ENCODE measurements around the gene GSTT2B. TPM values are rescaled to one million over a fixed set of nuclear protein-coding genes. Genes with fewer than 3 reads are reported as not detected.
"Not testable (repeated sequence)": the region's sequence is repeated elsewhere in the genome, so short reads cannot be mapped to it uniquely, and the experiment has no call there.

The GSTT2B gene
- total RNA-seq, 1 donor from 2014 or later, result 4.7 TPM

DNA sequence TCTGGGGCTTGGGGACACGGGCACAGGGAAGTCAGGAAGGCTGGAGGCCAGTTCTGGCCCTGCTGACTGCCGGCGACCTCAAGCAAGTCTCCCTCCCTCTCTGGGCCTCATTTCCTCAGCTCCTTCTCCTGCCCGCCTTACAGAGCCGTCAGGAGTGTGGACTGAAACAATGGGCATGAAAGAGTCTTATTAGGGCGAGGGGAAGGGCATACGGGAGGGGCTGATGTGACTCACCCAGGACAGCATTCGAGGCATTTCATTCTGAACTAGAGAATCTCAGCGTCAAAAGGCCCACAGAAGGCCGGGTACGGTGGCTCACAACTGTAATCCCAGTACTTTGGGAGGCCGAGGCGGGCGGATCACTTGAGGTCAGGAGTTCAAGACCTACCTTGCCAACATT is 20.8 kb downstream of the GSTT2B start:
- DNase-seq (ENCODE audit: low read depth), result not testable (repeated sequence)

- DNase-seq (ENCODE audit: low read depth), result no peak
Observed at GRCh38 chr22:23939017-23939357, 22.0 kb downstream of the GSTT2B start.

DNA sequence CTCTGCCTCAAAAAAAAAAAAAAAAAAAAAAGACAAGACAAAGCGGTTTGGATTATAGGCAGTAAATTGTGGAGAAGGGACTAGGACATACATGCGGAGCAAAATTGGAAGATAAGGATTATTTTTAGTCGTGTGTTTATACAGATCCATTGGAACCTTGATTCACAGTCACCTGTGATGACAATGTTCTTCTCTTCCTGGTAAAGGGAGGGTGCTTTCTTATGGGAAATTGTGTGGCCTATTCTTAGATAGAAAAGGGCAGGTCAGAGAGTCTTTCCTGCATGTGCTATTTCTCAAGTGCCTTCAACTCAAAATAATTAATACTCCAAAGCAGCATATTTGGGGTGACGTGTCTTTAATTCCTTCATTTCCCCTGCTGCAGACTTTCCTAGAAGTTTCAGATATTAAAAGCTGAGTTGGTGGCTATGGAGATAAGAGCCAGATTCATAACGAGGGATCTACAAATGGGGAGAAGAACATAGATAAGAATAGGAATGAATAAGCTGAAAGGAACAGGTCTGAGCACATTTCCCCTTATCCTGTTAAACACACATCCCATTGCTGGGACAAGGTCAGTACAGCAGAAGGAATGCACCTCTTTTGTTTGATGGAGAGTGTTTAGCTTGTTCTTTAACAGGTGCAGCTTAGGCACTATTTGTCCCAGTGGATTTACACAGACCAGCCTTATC is 22.5 kb downstream of the GSTT2B start:
- no peak for DNase-seq (ENCODE audit: low read depth)

DNA sequence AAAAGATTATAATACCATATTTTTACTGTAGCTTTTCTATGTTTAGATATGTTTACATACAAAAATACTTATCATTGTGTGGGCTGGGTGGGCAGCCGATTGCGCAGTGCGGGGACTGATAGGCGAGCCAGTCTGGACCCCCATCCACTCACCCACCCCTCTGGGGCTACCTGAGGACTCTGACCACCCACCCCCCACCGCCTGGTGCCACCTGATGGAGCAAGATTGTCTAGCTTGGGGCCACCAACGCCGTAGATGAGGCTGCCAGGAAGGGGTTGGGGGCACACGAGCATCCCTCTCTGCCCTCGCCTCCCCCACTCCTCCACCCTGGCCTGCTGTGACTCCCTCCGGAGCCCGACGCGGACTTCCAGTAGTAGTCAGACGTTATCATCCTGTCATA is 34.4 kb downstream of the GSTT2B start:
- DNase-seq (ENCODE audit: low read depth), result no peak

- DNase-seq (ENCODE audit: low read depth), result no peak
Observed at GRCh38 chr22:23925020-23925606, 35.9 kb downstream of the GSTT2B start.

- no peak for DNase-seq (ENCODE audit: low read depth)
Observed at GRCh38 chr22:23922921-23923320, 38.1 kb downstream of the GSTT2B start.

- DNase-seq (ENCODE audit: low read depth), result peak; percentile 64
Observed at GRCh38 chr22:23921586-23922201, 39.3 kb downstream of the GSTT2B start.

DNA sequence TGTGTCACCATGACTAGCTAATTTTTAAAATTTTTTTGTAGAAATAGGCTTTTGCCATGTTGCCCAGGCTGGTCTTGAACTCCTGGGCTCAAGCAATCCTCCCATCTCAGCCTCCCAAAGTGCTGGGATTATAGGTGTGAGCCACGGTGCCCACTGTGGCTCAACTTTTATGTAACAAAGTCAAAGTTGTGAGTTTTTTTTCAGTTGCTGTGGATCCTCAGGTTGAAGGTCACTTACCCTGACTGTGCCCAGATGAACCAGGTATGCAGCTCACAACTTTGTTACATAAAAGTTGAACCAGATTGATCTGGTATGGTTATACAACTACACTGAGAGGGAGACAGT is 40.8 kb downstream of the GSTT2B start:
- not testable (repeated sequence) for DNase-seq (ENCODE audit: low read depth)

DNA sequence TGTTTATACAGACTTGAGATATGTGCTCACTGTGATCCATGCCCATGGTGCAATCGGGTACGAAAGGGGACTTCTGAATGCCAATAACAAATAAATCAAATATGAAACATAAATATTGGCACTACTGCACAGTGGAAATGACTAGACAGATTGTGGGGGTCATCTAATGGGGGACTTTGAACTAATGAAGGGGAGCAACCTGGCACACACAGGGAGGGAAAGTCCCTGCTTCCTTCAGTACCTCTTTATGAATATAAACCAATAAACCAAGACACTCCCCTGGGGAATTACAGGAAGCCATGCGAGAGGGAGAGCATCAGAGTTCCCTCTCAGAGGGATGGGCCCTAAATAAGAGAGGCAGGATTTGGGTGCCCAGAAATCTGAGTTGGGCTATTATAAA is 45.7 kb downstream of the GSTT2B start:
- no peak for DNase-seq (ENCODE audit: low read depth)

- DNase-seq (ENCODE audit: low read depth), result peak; percentile 96
Observed at GRCh38 chr22:23913661-23914353, 47.2 kb downstream of the GSTT2B start.

DNA sequence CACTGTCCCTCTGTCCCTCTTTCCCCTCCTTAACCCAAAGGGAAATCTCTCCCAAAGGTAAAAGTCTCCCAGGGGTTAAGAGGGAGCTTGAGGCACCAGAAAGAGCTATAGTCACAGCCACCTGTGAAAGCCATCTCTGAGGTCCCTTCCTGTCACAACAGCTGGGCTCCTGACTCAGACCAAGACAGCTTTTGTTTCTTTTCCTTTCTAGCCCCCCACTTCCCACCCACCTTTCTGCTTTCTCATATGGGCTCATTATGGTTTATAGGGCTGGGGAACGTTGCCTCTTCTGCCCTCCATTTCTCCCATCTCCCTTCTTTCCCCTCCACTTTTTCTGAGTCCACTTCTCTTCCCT is 47.7 kb downstream of the GSTT2B start:
- no peak for DNase-seq (ENCODE audit: low read depth)

DNA sequence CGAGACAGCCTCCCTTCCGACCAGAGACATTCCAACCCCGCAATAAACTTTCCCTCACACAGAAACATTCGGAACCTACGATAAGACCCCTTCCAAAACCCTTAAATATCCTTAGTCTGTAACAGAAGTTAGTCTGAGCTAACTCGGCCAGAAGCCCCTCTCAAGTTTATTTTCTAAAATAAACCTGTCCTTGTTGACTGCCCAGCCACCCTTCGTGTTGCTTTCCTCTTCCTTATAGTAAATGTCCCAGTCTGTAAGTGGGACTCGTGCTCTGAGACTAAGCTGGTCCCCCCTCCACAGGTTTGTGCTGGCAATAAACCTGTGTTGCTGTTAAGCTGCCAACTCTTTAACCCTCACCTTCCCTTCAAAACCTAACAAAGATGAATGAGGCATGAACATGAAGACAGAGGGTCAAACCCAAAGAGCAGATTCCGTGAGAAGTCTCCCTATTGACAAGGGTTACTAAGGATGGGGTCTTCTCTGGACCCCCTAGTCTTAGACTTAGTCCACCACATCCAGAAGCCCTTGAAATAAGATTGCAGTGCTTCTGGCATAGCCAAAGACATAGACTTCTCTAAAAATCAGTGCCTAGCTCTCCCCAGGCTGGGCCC is 48.6 kb downstream of the GSTT2B start:
- DNase-seq (ENCODE audit: low read depth), result peak; percentile 31

GRCh38 chr22:23911318-23911980 is 49.5 kb downstream of the GSTT2B start:
- DNase-seq (ENCODE audit: low read depth), result no peak

- DNase-seq (ENCODE audit: low read depth), result no peak
Observed at GRCh38 chr22:23910496-23911190, 50.4 kb downstream of the GSTT2B start.

GRCh38 chr22:23909296-23909898 is 51.6 kb downstream of the GSTT2B start:
- no peak for DNase-seq (ENCODE audit: low read depth)

- DNase-seq (ENCODE audit: low read depth), result no peak
Observed at GRCh38 chr22:23908587-23909205, 52.3 kb downstream of the GSTT2B start.

DNA sequence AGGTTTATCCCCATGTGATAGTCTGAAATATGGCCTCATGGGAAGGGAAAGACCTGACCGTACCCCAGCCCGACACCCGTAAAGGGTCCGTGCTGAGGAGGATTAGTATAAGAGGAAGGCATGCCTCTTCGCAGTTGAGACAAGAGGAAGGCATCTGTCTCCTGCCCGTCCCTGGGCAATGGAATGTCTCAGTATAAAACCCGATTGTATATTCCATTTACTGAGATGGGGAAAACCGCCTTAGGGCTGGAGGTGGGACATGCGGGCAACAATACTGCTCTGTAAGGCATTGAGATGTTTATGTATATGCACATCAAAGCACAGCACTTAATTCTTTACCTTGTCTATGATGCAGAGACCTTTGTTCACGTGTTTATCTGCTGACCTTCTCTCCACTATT is 53.6 kb downstream of the GSTT2B start:
- not testable (repeated sequence) for DNase-seq (ENCODE audit: low read depth)
